ENCODE results near the gene SLC11A1.

DNA sequence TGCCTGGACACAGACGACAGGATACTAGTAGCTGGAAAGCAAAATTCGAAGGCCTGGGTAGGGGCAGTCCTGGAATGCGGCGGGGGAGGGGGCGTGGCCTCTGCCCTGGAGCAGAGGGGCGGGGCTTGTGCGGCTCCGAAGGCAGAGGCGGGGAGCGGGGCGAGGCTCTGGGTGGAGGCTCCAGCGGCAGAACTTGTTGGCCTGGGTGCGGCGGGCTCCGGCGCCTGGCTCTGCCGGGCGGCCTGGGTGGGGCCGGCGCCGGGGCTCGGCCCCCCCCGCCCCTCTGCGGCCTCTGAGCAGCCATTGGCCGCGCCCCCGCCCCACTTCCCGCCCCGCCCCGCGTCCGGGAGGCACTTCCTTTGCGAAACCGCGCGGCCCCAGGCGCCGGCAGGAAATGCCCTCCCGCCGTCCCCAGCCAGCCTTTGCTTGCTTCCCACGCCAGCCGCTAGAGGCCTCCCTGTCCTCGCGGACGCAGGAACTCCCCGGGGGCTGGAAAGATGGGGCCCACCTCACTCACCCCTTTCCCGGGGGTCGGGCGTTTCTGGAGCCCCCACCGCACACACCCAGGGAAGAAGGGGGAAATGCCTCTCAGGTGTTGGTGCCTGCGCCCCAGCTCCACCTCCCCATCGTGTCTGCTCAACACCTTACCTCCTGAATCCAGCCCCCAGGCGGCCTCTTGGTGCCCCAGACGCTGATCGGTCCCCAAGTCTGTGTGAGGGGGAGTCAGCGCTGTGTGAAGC lies 24.3 kb downstream of the SLC11A1 start:
- TF ChIP-seq POLR2A (IDR thresholded peaks at IDR 0.05; ENCODE audit: low read depth, low read length) = peak; percentile 46; the same call in 1 of the 2 replicates
- 0 out of 2 replicates have a peak, but pooled peaks have one; percentile 1 for TF ChIP-seq POLR2AphosphoS5 (IDR thresholded peaks at IDR 0.05; ENCODE audit: low read depth, low read length)
